ENCODE results near the gene FYN. TPM values are rescaled to one million over a fixed set of nuclear protein-coding genes. Genes with fewer than 3 reads are reported as not detected.

Gene FYN
- polyA plus RNA-seq, 3 donors: 9.5 to 103 (median 56.7) TPM

- no peak overlapping the region for H3K27ac ChIP-seq (ENCODE audit: low read depth, low read length)
These were observed 199.3 kb downstream of the FYN start for GRCh38 chr6:111673937-111674336.

- 80 to 88% (median 84%) methylated on average over 8 of the region's 8 CpGs for WGBS, 3 donors
- H3K27ac ChIP-seq (ENCODE audit: low read depth, low read length): no peak overlapping the region
These were observed 199.7 kb downstream of the FYN start for GRCh38 chr6:111673532-111673931.

GRCh38 chr6:111672761-111673450 is 200.3 kb downstream of the FYN start:
- WGBS, 3 donors: 77 to 91% (median 86%) methylated on average over 17 of the region's 17 CpGs
- H3K27ac ChIP-seq (ENCODE audit: low read depth, low read length): no peak overlapping the region

GRCh38 chr6:111669326-111669725 is 203.9 kb downstream of the FYN start:
- no peak overlapping the region for H3K27ac ChIP-seq (ENCODE audit: low read depth, low read length)
- 75 to 95% (median 84%) methylated on average over 4 of the region's 4 CpGs for WGBS, 3 donors

- WGBS, 3 donors: 55 to 75% (median 71%) methylated on average over 5 of the region's 5 CpGs
- no peak overlapping the region for H3K27ac ChIP-seq (ENCODE audit: low read depth, low read length)
These were observed 204.8 kb downstream of the FYN start for GRCh38 chr6:111668410-111668809.

- H3K27ac ChIP-seq (ENCODE audit: low read depth, low read length): no peak overlapping the region
- WGBS, 3 donors: 73 to 91% (median 88%) methylated on average over 8 of the region's 8 CpGs
These were observed 205.3 kb downstream of the FYN start for GRCh38 chr6:111667931-111668330.

GRCh38 chr6:111666847-111667246 is 206.4 kb downstream of the FYN start:
- 46 to 74% (median 63%) methylated on average over 2 of the region's 2 CpGs for WGBS, 3 donors
- H3K27ac ChIP-seq (ENCODE audit: low read depth, low read length): no peak overlapping the region

GRCh38 chr6:111664565-111665030 is 208.7 kb downstream of the FYN start:
- no peak overlapping the region for H3K27ac ChIP-seq (ENCODE audit: low read depth, low read length)
- 71 to 79% (median 71%) methylated on average over 7 of the region's 7 CpGs for WGBS, 3 donors

- 45 to 58% (median 58%) methylated on average over 15 of the region's 15 CpGs for WGBS, 3 donors
- peak overlapping the region; percentile 11 for H3K27ac ChIP-seq (ENCODE audit: low read depth, low read length)
These were observed 209.3 kb downstream of the FYN start for GRCh38 chr6:111663692-111664564.

- WGBS, 3 donors: 44 to 72% (median 49%) methylated on average over 12 of the region's 12 CpGs
- H3K27ac ChIP-seq (ENCODE audit: low read depth, low read length): peak overlapping the region; percentile 11
These were observed 210.3 kb downstream of the FYN start for GRCh38 chr6:111662794-111663593.

- no peak overlapping the region for H3K27ac ChIP-seq (ENCODE audit: low read depth, low read length)
- 63 to 69% (median 66%) methylated on average over 8 of the region's 8 CpGs for WGBS, 3 donors
These were observed 211.0 kb downstream of the FYN start for GRCh38 chr6:111662072-111662793.

GRCh38 chr6:111661541-111662061 is 211.7 kb downstream of the FYN start:
- 43 to 77% (median 65%) methylated on average over 19 of the region's 19 CpGs for WGBS, 3 donors
- no peak overlapping the region for H3K27ac ChIP-seq (ENCODE audit: low read depth, low read length)

- WGBS, 3 donors: 95 to 98% (median 96%) methylated on average over 3 of the region's 3 CpGs
- H3K27ac ChIP-seq (ENCODE audit: low read depth, low read length): no peak overlapping the region
These were observed 212.7 kb downstream of the FYN start for GRCh38 chr6:111660531-111660930.

GRCh38 chr6:111658462-111659154 is 214.6 kb downstream of the FYN start:
- WGBS, 3 donors: 73 to 75% (median 74%) methylated on average over 4 of the region's 4 CpGs
- no peak overlapping the region for H3K27ac ChIP-seq (ENCODE audit: low read depth, low read length)

- 60 to 79% (median 61%) methylated on average over 1 of the region's 1 CpG for WGBS, 3 donors
These were observed 216.1 kb downstream of the FYN start for GRCh38 chr6:111657146-111657545.

GRCh38 chr6:111653979-111654378 is 219.3 kb downstream of the FYN start:
- no peak overlapping the region for H3K27ac ChIP-seq (ENCODE audit: low read depth, low read length)
- 62 to 80% (median 71%) methylated on average over 2 of the region's 2 CpGs for WGBS, 3 donors

More at GRCh38 chr6:111657146-111657545, 216.1 kb downstream of the FYN start:
- H3K27ac ChIP-seq (ENCODE audit: low read depth, low read length): no peak overlapping the region

GRCh38 chr6:111653434-111653833 is 219.8 kb downstream of the FYN start:
- WGBS, 3 donors: 84 to 92% (median 88%) methylated on average over 1 of the region's 1 CpG
- H3K27ac ChIP-seq (ENCODE audit: low read depth, low read length): no peak overlapping the region

Measured in adipose tissue (tissue), 3 donors.